Measurements from ENCODE around the gene JAGN1. TPM values are rescaled to one million over a fixed set of nuclear protein-coding genes. Genes with fewer than 3 reads are reported as not detected.

JAGN1 gene
- total RNA-seq, 6 experiments from 2014 or later: 20.5 to 40.6 (median 26.5) TPM

- no peaks in the 10 kb centered on the region for H3K27me3 ChIP-seq
- H3K27ac ChIP-seq: no peak overlapping the region
- H3K36me3 ChIP-seq: no peaks in the 10 kb centered on the region
- ATAC-seq: no peak
- WGBS (ENCODE audit: insufficient coverage, low coverage, low lambda C conversion rate, missing lambda C conversion rate): 67% methylated on average over 3 of the region's 5 CpGs
- intact Hi-C loops (cut with DNase I): no loop called here
- no peak overlapping the region for H3K4me3 ChIP-seq
- H3K4me1 ChIP-seq: peaks cover 0 to 14% (median 4%) of the 10 kb centered on the region in 4 donors
- no peak for DNase-seq
- H3K9me3 ChIP-seq: no peaks in the 10 kb centered on the region
- TF ChIP-seq POLR2A (IDR thresholded peaks at IDR 0.05): no peak
- TF ChIP-seq, protein P1, sequence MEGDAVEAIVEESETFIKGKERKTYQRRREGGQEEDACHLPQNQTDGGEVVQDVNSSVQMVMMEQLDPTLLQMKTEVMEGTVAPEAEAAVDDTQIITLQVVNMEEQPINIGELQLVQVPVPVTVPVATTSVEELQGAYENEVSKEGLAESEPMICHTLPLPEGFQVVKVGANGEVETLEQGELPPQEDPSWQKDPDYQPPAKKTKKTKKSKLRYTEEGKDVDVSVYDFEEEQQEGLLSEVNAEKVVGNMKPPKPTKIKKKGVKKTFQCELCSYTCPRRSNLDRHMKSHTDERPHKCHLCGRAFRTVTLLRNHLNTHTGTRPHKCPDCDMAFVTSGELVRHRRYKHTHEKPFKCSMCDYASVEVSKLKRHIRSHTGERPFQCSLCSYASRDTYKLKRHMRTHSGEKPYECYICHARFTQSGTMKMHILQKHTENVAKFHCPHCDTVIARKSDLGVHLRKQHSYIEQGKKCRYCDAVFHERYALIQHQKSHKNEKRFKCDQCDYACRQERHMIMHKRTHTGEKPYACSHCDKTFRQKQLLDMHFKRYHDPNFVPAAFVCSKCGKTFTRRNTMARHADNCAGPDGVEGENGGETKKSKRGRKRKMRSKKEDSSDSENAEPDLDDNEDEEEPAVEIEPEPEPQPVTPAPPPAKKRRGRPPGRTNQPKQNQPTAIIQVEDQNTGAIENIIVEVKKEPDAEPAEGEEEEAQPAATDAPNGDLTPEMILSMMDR (IDR thresholded peaks at IDR 0.05): no peak
These were observed 2.9 kb upstream of the JAGN1 start for GRCh38 chr3:9887480-9887879.

GRCh38 chr3:9888540-9888939, 1.9 kb upstream of the JAGN1 start:
- H3K27ac ChIP-seq: no peak overlapping the region
- intact Hi-C loops (cut with DNase I): no loop called here
- H3K4me3 ChIP-seq: no peak overlapping the region
- whole genome bisulfite sequencing (ENCODE audit: insufficient coverage, low coverage, low lambda C conversion rate, missing lambda C conversion rate): 66% methylated on average over 3 of the region's 3 CpGs
- DNase-seq (no peak), ATAC-seq (no peak)
- H3K36me3 ChIP-seq: peaks cover 0 to 10% (median 0%) of the 10 kb centered on the region in 4 donors
- peaks cover 0 to 14% (median 4%) of the 10 kb centered on the region in 4 donors for H3K4me1 ChIP-seq
- TF ChIP-seq POLR2A (IDR thresholded peaks at IDR 0.05): no peak
- TF ChIP-seq, protein P1 (IDR thresholded peaks at IDR 0.05): no peak
- no peaks in the 10 kb centered on the region for H3K9me3 ChIP-seq
- no peaks in the 10 kb centered on the region for H3K27me3 ChIP-seq

DNA sequence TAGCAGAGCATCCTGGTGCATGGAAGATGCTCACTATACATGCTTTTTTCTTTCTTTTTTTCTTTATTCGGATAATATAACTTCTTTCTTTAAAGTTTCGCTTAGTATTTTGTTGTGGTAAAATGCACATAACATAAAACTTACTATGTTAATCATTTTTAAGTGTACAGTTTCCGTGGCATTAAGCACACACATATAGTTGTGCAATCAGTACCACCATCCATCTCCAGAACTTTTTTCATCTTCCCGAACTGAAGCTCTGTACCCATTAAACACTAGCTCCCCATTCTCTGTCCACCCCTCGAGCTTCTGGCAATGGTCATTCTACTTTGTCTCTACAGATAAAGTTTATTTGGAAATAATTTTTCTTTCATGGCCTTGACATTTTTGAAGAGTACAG, 1.0 kb upstream of the JAGN1 start:
- intact Hi-C loops (cut with DNase I): no loop called here
- no peak for TF ChIP-seq POLR2A (IDR thresholded peaks at IDR 0.05)
- TF ChIP-seq, protein P1 (IDR thresholded peaks at IDR 0.05): no peak
- no peak for ATAC-seq
- H3K27me3 ChIP-seq: no peaks in the 10 kb centered on the region
- no peaks in the 10 kb centered on the region for H3K9me3 ChIP-seq
- H3K4me3 ChIP-seq: no peak overlapping the region
- H3K27ac ChIP-seq: no peak overlapping the region
- WGBS (ENCODE audit: insufficient coverage, low coverage, low lambda C conversion rate, missing lambda C conversion rate): 71% methylated on average over 5 of the region's 5 CpGs
- H3K36me3 ChIP-seq: peaks cover 0 to 10% (median 0%) of the 10 kb centered on the region in 4 donors
- peaks cover 0 to 14% (median 4%) of the 10 kb centered on the region in 4 donors for H3K4me1 ChIP-seq
- no peak for DNase-seq

GRCh38 chr3:9891072-9891622, 737 bp downstream of the JAGN1 start:
- Histone ChIP-seq H3K4me1 (peaks cover 0 to 16% (median 4%) of the 10 kb centered on the region in 4 donors), H3K27me3 (no peaks in the 10 kb centered on the region), H3K27ac (peak overlapping the region; percentile 85 to 94 (median 86)), H3K9me3 (no peaks in the 10 kb centered on the region), H3K36me3 (peaks cover 0 to 10% (median 0%) of the 10 kb centered on the region in 4 donors), H3K4me3 (peak overlapping the region; percentile 77 to 95 (median 83))
- DNase-seq: no peak
- ATAC-seq: no peak
- TF ChIP-seq, protein P1 (IDR thresholded peaks at IDR 0.05): no peak
- no peak for TF ChIP-seq POLR2A (IDR thresholded peaks at IDR 0.05)
- WGBS (ENCODE audit: insufficient coverage, low coverage, low lambda C conversion rate, missing lambda C conversion rate): 3% methylated on average over 12 of the region's 12 CpGs
- intact Hi-C loops (cut with DNase I): no loop called here
